ENCODE data around the gene PARVB.

PARVB gene

DNA sequence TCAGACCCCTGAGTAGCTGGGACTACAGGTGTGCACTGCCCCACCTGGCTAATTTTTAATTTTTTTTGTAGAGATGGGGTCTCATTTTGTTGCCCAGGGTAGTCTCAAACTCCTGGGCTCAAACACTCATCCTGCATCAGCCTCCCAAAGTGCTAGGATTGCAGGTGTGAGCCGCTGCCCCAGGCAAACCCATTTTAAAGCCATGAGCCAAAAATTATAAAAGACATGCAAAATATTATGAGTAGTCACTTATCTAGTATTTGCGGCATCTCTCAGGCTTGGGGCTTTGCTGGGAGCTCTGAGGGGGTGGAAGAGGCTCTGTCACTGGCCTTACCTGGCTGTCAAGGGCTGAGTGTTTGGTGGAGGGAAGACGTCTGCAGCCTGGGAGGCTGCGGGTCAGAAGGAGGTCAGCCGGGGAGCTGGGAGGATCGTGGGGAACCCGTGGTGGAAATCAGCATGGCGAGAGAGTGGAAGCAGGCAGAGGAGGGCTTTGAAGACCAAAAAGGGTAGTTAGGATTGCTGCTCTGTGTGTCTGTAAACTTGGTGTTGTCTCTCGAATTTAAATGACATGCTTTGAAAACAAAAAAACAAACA is 87.6 kb downstream of the PARVB start:
- no peak for DNase-seq

DNA sequence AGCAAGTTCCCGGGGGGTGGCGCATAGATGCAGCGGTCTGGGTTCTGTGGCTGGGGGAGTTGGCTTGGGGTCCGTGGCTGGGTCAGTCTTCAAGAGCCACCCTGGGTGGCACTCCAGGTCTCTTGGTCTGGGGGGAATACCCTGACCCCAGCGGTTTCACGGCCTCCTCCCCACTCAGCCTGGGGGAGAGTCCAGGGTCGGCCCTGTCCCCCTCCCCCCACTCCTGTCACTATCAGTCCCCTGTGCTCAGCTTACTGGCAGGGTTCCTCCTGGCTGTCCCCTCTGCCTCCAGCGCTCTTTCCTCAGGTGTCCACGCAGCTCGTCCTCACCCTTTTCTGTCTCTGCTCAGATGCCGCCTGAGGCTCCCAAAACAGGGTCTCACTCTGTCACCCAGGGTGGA is 88.1 kb downstream of the PARVB start:
- DNase-seq: no peak

DNA sequence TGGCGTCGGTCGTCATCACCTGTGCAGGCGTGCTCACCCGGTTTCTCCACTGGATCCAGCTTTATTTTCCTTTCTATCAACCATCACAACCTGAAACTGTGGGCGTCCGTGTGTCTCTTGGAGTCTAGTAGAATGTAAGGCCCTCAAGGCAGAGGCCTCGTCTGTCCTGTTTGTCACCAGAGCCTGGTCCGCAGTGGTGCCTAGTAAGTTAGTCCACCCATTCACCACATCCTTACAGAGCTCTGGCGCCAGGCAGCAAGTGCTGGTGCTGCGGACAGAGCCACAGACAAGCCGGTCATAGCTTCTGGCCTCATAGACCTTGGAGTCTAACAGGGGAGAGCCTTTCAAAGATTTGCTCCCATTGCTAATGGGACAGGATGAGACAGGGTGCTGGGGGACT is 92.2 kb downstream of the PARVB start:
- no peak for DNase-seq

DNA sequence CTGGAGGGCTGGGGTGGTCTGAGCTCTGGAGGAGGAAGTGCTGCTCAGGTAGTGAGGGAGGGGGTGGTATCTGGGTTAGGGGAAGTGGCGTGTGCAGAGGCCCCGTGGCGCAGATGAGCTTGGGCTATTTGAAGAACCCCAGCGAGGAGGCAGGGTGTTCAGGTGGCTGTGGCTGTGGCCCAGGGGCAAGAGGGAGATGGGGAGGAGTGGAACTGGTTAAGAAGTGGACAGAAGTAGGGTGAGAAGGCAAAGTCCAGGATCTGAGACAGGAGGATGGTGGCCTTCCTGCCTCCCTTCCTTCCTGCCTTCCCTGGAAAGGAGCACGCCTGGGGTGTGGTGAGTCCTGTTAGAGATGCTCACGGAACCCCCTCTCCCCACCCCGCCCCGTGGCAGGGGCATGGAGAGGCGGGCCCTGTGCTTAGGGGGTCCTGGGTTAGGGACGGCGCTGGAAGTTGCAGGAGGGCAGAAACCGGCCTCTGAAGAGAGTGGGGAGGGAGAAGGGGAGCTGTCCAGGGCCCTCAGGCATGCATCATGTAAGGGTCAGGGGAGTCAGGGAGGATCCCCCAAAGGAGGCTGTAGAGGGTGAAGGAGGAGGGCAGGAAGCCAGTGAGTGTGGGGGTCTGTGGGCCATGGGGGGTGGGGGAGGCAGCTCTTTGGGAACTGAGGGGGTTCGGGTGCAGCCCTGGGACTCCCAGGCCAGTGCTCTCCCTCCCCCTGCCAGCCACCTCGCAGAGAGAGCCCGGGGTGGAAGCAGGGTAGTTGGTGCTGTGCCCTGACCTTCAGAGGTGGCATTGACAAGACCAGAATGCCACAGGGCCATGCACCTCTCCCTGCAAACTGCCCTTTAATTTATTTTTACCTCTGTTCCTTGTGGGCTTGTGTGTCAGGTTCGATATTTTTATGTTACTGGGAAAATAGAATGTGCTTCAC is 92.9 kb downstream of the PARVB start:
- no peak for DNase-seq

DNA sequence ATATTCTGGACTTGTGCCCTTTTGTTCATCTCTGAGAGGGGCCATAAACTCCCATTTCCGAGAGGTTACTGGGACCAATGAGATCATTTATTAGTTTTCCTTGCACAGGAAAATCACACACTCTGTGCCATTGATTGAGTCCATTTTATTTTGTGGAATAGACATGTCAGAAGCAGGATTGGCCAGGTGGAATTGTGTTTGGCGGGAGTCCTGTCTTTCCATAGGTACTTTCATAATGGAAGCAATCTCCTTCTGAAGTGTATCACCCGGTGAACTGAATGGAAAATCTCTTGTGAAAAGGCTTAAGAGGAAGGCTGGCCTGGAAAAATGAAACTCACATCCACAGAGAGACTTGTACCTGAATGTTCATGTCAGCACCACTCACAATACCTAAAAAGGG is 93.6 kb downstream of the PARVB start:
- no peak for DNase-seq

DNA sequence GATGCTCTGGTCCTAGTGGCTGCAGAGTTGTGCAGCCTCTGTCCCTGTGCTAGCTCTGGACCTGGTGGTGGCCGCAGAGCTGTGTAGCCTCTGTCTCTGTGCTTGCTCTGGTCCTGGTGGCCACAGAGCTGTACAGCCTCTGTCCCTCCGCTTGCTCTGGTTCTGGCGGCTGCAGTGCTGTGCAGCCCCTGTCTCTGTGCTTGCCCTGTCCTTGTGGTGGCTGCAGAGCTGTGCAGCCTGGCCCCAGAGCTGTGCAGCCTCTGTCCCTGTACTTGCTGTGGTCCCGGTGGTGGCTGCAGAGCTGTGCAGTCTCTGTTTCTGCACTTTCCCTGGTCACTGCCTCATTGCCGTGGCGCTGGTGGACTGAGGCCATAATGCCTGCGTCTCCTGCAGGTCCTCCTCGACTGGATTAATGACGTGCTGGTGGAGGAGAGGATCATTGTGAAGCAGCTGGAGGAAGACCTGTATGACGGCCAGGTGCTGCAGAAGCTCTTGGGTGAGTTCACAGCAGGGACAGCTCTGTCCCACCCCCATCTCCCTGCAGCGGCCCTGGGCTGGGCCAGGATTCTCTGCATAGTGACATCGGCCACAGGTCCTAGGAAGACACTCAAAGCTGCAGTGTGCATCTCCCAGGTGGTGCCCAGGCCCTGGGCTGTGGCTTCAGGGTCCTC is 94.7 kb downstream of the PARVB start:
- no peak for DNase-seq

DNA sequence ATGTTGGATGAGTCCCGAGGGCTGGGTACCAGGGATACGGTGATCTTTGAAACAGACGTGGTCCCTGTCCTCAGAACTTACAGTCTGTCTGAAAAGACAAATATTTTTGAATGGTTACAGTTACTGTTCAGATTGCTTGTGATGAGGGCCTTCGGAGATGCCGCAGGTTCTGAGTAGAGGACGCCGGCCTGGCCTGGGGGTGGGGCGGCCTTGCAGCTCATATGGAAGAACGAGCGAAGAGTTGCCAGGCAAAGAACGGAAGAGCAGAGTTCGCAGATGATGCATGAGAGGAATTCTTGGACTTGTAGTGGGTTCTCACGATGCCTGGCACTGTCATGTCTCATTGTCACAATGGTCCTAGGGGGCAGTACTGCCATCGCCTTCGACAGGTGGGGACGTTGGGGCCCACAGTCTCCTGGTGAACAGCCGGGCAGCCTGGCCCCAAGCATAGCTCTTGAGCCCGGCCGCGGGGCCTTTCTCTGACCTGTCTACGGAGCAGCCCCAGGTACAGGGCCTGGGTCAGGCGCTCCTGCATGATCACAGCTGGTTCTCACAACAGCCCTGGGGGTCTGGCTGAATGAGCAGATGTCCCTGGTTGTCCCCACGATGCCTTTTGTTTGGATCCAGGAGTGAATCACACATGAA is 95.7 kb downstream of the PARVB start:
- no peak for DNase-seq

DNA sequence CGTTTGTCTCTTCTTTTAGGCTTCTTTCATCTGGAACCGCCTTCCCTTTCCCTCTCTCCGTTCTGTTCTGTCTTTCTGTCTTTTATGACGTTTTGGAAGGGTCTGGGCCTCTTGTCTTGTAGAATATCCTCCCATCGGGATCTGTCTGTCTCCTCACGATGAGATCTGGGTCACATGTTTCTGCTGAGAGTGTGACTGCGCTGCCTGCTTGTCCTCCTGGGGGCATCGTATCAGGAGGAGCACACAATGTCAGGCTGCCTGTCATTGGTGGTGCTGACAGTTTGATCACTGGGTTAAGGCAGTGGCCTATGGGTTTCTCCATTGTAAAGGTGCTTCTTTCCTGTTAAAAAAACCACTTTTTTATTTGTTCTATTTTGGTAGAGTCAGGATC is 96.2 kb downstream of the PARVB start:
- no peak for DNase-seq

DNA sequence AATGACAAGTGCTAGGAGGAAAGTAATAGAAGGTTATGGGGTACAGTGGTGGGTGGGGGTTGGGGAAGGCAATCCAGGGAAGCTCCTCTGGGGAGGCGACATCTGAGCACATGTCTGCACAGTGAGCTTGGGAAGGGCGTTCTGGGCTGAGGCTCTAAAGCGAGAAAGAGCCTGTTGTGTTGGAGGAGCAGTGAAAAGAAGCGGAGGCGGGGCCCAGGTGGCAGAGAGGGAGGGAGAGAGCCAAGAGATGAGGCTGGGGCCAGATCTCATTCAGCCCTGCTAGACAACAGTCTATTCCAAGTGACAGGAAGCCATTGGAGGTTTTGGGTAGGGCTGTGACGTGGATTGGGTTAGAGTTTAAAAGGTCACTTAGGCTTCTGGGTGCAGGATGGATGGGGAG is 101.3 kb downstream of the PARVB start:
- DNase-seq: no peak

DNA sequence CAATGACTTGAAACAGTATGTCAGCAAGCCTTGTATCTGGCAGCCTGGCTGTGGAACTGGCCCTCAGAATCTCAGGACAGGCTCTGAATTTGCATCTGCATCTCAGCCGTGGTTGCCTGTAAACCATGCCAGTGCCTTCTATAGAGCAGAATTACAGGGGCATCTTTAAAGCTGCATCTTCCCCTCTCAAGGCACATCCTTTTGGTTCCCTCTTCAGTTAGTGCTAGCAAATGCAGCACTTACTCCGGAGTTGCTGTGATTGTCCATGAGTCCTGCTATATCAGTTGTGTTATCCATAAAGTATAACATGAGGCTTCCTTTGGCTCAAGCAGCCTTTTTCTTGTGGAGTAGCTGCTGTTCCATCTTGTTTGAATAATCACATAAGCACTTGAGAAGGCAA is 102.7 kb downstream of the PARVB start:
- no peak for DNase-seq

DNA sequence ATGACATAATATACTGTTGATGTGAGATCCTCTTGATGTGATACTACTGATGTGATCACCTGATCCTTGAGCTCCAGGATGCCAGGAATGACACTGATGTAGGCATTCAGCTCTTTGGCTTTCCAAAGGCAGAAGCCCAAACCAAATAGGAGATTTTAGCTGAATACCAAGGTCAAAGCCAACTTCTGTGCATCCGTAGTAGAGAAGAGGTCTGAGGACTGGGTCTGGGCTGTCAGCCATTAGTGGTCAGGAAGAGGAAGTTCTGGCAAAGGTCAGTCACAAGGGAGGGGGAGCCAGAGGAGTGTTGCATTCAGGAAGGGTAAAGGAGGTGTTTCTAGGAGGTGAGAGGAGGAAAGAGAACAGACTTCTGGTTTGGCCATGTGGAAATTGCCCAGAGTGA is 103.3 kb downstream of the PARVB start:
- no peak for DNase-seq

DNA sequence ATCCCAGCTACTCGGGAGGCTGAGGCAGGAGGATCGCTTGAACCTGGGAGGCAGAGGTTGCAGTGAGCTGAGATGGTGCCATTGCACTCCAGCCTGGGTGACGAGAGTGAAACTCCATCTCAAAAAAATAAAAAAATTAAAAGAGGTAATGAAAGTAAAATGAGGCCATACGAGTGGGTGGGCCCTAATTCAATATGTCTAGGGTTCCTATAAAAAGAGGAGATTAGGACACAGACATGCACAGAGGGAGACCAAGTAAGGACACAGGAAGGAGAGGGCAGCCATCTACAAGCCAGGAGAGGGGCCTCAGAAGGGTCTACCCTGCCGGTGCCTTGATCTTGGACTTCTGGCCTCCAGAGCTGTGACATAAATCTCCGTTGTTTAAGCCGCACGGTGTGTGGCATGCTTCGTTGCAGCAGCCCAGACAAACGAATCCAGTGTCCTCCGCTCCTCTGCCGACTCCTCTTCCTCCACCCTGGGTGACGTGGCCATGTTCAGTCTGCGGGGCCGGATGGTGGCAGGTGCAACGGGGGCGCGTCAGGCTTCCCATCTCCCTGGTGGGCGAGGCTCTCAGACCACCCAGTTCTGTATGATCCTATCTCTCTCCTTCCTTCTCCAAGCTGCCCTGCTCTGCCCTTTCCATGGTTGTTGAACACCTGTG is 105.0 kb downstream of the PARVB start:
- DNase-seq: no peak

DNA sequence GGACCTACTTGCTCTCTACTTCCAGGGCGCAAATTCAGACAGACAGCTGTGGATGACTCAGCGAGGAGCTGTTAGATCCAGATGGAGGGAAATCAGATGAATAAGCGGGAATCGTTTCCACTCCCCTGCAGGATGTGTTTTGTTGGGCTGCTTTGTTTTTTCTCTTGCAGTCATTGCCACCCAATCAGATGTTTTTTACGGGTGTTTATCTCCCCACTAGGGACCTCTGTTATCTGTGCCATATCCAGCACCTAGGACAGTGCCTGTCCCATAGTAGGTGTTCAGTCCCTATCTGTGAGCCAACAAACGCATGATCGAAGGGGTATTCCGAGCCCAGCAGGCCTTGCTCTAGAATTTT is 105.5 kb downstream of the PARVB start:
- DNase-seq: no peak

DNA sequence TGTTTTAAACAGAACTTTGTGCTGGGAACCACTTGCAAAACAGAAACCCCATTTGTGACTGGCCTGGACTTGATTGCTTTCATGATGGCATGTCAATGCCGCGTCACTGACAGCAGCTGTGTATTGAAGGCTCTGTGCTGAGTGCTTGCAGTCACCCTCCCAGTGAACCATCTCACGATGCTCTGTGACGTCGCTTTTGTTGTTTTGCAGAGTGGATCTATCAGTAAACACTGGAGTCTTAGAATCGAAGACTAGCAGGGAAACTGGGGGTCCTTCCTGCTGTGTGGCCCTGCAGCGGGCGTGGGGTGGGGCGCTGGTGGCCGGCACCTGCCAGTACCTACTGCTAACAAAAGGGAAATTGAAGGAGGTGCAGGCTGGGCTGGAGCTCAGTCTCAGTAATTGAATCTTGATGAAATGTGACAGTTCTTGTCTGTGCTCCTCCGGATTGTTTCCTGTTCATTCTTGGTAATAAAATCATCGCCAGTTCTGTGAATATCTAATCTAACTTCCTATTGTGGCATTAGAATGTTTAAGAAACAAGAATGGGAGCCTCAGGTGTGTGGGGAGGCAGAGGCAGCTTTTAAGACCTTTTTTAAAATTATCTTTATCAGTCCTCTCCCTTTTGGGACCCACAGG is 106.1 kb downstream of the PARVB start:
- no peak for DNase-seq

DNA sequence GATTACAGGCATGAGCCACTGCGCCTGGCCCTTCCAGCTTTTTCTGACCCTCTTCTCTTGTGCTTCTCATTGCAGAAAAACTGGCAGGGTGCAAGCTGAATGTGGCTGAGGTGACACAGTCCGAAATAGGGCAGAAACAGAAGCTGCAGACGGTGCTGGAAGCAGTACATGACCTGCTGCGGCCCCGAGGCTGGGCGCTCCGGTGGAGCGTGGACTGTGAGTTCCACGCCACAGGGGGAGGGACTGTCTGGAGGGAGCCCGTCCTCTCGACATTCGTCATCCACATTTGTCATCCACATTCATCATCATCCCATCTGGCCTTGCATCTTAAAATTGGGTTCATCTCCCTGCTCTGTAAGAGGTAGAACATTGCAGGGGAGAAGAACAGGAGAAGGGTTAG is 107.3 kb downstream of the PARVB start:
- DNase-seq: no peak

DNA sequence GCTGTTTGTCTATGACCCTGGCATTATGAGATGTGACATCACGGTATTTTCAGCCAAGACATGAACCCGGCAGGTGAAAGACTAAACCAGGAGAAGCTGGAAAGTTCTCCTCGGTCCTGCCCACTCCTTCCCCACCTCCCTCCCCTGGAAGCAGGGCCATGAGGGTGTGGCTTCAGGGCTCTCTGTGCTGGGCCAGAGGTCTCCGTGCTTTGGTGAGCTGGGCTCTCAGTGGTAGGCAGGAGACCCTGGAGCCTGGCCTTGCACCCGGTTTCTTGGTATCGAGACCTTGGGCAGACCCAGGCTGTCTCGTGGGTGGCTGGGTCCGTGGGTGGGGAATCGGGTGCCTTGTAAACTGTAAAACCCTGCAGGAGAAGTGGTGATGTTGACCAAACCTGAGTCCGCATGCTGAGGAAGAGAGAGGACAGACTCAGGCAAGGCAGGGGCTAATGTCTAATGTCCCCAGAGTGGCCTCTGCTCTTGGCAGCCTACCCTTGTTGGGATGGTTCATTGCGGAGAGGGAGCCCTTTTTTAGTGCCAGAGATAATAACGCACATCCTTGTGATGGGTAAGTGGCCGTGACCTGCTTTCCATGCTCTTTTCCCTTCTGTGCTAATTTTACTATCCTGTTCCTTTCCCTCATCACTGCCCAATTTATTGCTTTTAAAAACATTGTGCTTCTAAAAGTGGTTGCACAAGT is 108.0 kb downstream of the PARVB start:
- no peak for DNase-seq

DNA sequence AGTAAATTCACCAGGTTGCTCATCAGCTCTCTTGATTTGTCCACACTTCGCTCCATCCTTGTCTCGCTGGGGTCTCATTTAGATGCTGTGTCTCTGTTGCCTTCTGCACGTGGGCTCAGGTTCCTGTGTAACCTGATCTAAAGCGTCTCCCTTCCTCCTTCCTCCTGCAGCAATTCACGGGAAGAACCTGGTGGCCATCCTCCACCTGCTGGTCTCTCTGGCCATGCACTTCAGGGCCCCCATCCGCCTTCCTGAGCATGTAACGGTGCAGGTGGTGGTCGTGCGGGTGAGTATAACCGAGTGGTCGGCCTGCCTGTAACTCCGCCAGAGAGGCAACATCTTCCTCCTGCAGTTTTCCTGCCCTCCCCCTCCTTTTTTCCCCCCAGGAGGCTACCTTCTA is 108.6 kb downstream of the PARVB start:
- DNase-seq: no peak

DNA sequence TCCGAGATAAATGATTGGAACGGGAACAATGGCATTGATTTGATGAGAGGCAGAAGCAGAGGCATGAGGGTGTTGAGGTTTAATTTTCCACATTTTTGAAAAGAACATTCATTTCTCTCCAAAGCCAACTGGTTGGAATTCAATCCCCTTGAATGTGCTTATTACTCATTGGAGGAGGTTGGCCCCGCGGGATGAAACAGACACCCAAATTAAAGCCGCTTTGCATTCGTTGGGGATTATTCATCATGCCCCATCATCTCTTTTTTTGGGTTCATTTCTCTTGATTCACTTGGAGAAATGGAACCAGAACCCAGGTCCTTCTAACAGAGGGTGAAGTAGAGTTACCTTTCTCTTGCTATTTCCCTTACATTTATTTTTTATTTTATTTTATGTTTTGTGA is 109.1 kb downstream of the PARVB start:
- no peak for DNase-seq

DNA sequence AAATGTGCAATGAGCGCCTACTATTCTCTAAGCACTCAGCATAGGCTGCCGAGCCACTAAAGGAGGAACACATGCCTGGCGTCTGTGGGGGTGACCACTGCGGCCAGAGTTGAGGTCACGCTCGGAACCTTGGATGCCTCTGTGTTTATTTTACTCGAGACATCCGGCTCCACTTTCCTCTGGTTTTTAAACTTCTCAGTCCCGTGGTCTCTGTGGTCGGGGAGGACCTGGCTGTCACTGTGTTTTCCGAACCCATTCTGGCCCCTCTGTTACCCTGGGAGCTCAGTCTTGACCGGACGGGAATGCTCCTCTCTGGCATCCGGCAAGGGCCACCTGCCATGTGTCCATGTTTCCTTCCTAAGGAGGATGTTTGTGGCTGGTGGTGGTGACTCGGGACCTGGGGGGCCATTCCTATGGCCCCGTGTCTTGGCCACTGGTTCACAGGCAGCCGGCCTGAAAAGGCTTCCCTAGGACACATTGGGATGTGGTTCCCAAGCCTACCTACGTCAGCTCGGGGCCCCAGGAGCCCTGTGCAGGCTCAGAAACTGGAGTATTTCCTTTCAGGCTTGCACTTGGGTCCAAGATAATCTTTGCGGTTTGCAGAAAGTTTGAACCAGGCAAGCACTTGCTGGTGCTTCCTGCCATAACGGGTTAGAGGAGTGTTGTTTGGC is 109.9 kb downstream of the PARVB start:
- DNase-seq: no peak

DNA sequence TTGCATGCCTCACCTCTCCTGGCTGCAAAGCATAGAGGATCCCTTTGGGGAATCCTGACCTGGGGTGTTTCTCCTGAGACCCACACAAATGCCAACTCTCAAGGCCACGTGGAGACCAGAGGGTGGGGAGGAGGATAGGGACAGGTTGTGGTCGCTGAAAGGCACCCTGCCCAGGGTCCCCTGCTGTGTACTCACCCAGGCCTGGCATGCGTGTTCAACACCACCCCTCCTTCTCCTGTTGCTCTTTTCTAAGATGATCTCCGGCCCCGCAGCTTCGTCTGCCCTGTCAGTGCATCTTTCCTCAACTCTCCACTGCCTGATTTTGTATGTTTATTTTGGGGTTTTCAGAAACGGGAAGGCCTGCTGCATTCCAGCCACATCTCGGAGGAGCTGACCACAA is 112.0 kb downstream of the PARVB start:
- DNase-seq: no peak

DNA sequence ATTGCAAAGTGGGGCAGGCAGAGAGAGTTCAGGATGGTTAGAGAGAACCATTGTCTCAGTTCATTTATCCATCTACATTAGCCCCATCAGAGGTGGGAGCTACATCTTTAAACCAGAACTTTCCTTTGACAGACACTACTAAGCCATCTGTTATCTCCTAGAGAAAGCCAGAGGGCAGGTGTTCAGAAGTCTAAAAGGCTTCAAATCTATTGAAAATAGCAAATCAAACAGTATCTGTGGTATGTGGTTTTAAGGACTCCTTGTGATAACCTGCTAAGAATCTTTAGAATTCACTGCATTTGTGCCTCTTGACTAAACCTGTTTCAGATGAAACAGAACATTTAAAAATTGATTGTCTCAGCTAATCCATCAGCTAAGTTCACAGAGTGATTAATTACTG is 112.7 kb downstream of the PARVB start:
- no peak for DNase-seq

Measured in NCI-H774 (cell line).